DOHH2 (cell line): ENCODE results near the gene KCTD10.

Experiments
- H3F3A ChIP-seq: fragments of 200-600 bp; sonication (generic), shearing (Covaris generic); 2 replicates; pipeline ENCODE4 v1.6.0; 2016; ENCODE audit warnings: antibody characterized with exemption, mild to moderate bottlenecking; ENCODE audit not compliant: control insufficient read depth, insufficient read depth
- H3K27ac ChIP-seq: fragments of 200-600 bp; sonication (generic); 2 replicates; pipeline ENCODE4 v1.5.1; 2014; ENCODE audit warnings: low read depth, mild to moderate bottlenecking, low read length, moderate library complexity
- H3K27me3 ChIP-seq: fragments of 200-600 bp; sonication (generic); 2 replicates; pipeline ENCODE4 v1.6.1; 2014; ENCODE audit warnings: mild to moderate bottlenecking, low read length, mixed read lengths; ENCODE audit not compliant: control insufficient read depth
- H3K36me3 ChIP-seq: fragments of 200-600 bp; sonication (generic); 2 replicates; pipeline ENCODE4 v1.6.1; 2014; ENCODE audit warnings: mild to moderate bottlenecking, low read length, moderate library complexity, mixed read lengths; ENCODE audit not compliant: control insufficient read depth
- H3K4me1 ChIP-seq: fragments of 200-600 bp; sonication (generic); 2 replicates; pipeline ENCODE4 v1.6.1; 2014; ENCODE audit warnings: mild to moderate bottlenecking, low read length, mixed read lengths; ENCODE audit not compliant: control insufficient read depth
- H3K4me2 ChIP-seq: fragments of 200-600 bp; sonication (generic); 2 replicates; pipeline ENCODE4 v1.6.0; 2014; ENCODE audit warnings: mild to moderate bottlenecking, low read length, moderate library complexity
- H3K4me3 ChIP-seq: fragments of 200-600 bp; sonication (generic); 2 replicates; pipeline ENCODE4 v1.5.1; 2014; ENCODE audit warnings: mild to moderate bottlenecking, low read length, mixed read lengths
- H3K79me2 ChIP-seq: fragments of 200-600 bp; sonication (generic); 2 replicates; pipeline ENCODE4 v1.6.1; 2014; ENCODE audit warnings: mild to moderate bottlenecking, low read length, mixed read lengths; ENCODE audit not compliant: control insufficient read depth
- H3K9me2 ChIP-seq: fragments of 200-600 bp; sonication (generic); replicated peaks from 2 replicates; pipeline ENCODE4 v1.6.1; 2014; ENCODE audit warnings: mild to moderate bottlenecking, low read length, mixed read lengths; ENCODE audit not compliant: control insufficient read depth
- H3K9me3 ChIP-seq: fragments of 200-600 bp; sonication (generic); 2 replicates; pipeline ENCODE4 v1.6.1; 2014; ENCODE audit warnings: antibody characterized with exemption, low read length, mixed read lengths; ENCODE audit not compliant: control insufficient read depth, insufficient read depth
- H4K20me1 ChIP-seq: fragments of 200-600 bp; sonication (generic); 2 replicates; pipeline ENCODE4 v1.6.0; 2014; ENCODE audit warnings: low read depth, mild to moderate bottlenecking, antibody characterized with exemption, low read length, moderate library complexity; ENCODE audit not compliant: control insufficient read depth, insufficient read depth
- CTCF ChIP-seq: fragments of 200-600 bp; sonication (generic); IDR thresholded peaks from one replicate; pipeline ENCODE4 v1.5.1; 2014; ENCODE audit warnings: antibody characterized with exemption, mild to moderate bottlenecking, low read depth, low read length; ENCODE audit not compliant: poor library complexity, severe bottlenecking
- EZH2phosphoT487 ChIP-seq: fragments of 200-600 bp; sonication (generic); IDR thresholded peaks from 2 replicates; pipeline ENCODE4 v1.6.1; 2017; ENCODE audit warnings: borderline replicate concordance, mild to moderate bottlenecking, antibody characterized with exemption, low read length, moderate library complexity, mixed read lengths

Gene KCTD10

GRCh38 chr12:109436188-109436560, 40.9 kb downstream of the KCTD10 start:
- Histone ChIP-seq H3K27me3 (no peaks in the 10 kb centered on the region), H3K27ac (no peak overlapping the region), H3K4me2 (no peak overlapping the region), H3K79me2 (no peaks in the 10 kb centered on the region), H3K4me1 (peaks cover 6% of the 10 kb centered on the region), H3K9me3 (no peaks in the 10 kb centered on the region), H3K4me3 (no peak overlapping the region), H3F3A (no peaks in the 10 kb centered on the region), H3K9me2 (no peaks in the 10 kb centered on the region), H4K20me1 (no peaks in the 10 kb centered on the region), H3K36me3 (no peaks in the 10 kb centered on the region)
- TF ChIP-seq EZH2phosphoT487 (no peak), CTCF (no peak)

- no peaks in the 10 kb centered on the region for H3K9me2 ChIP-seq
- H3K9me3 ChIP-seq = no peaks in the 10 kb centered on the region
- H3K27ac ChIP-seq = no peak overlapping the region
- H3K36me3 ChIP-seq = no peaks in the 10 kb centered on the region
- H3K4me1 ChIP-seq = peaks cover 6% of the 10 kb centered on the region
- no peaks in the 10 kb centered on the region for H3K79me2 ChIP-seq
- H3K4me2 ChIP-seq = no peak overlapping the region
- H3K4me3 ChIP-seq = no peak overlapping the region
- H3F3A ChIP-seq = no peaks in the 10 kb centered on the region
- TF ChIP-seq EZH2phosphoT487 (no peak), CTCF (no peak)
- no peaks in the 10 kb centered on the region for H3K27me3 ChIP-seq
- H4K20me1 ChIP-seq = no peaks in the 10 kb centered on the region
Observed at GRCh38 chr12:109435428-109436187, 41.5 kb downstream of the KCTD10 start.

- no peaks in the 10 kb centered on the region for H4K20me1 ChIP-seq
- no peaks in the 10 kb centered on the region for H3F3A ChIP-seq
- H3K4me1 ChIP-seq = peaks cover 6% of the 10 kb centered on the region
- no peak overlapping the region for H3K4me2 ChIP-seq
- no peaks in the 10 kb centered on the region for H3K79me2 ChIP-seq
- no peaks in the 10 kb centered on the region for H3K9me2 ChIP-seq
- H3K36me3 ChIP-seq = no peaks in the 10 kb centered on the region
- no peak overlapping the region for H3K27ac ChIP-seq
- H3K27me3 ChIP-seq = no peaks in the 10 kb centered on the region
- no peak for TF ChIP-seq CTCF
- TF ChIP-seq EZH2phosphoT487 = no peak
- no peak overlapping the region for H3K4me3 ChIP-seq
- no peaks in the 10 kb centered on the region for H3K9me3 ChIP-seq
Observed at GRCh38 chr12:109434582-109434981, 42.5 kb downstream of the KCTD10 start.
